K562 (cell line): Measurements from ENCODE around the gene SGPL1. TPM values are rescaled to one million over a fixed set of nuclear protein-coding genes. Genes with fewer than 3 reads are reported as not detected.

Experiments
- ATF7 ChIP-seq: fragments of 450-650 bp; IDR thresholded peaks from 2 replicates; pipeline ENCODE4 v1.7.1; 2014; ENCODE audit warnings: mild to moderate bottlenecking, moderate library complexity
- BHLHE40 ChIP-seq: IDR thresholded peaks from 2 replicates; pipeline ENCODE4 v1.6.1; 2011; ENCODE audit warnings: low read length, improper control_type of control experiment
- DIDO1 ChIP-seq: fragments of 450-650 bp; IDR thresholded peaks from 2 replicates; pipeline ENCODE4 v1.6.1; 2016; ENCODE audit warnings: low read depth, missing biosample characterization, missing genetic modification characterization
- EHMT2 ChIP-seq: fragments of 450-650 bp; IDR thresholded peaks from 2 replicates; pipeline ENCODE4 v1.6.1; 2018; ENCODE audit warnings: antibody characterized with exemption
- ETV5 ChIP-seq: sonication (generic); formaldehyde crosslinking; IDR thresholded peaks from 2 replicates; pipeline ENCODE4 v1.4.0; 2020; ENCODE audit warnings: low read depth, mild to moderate bottlenecking, missing genetic modification reagents
- ETV6 ChIP-seq, 3 experiments: fragments of 150-350 bp in 1 of 3; sonication (generic) in 1 of 3; formaldehyde crosslinking in 1 of 3; IDR thresholded peaks; 2 replicates each; pipeline versions ENCODE4 v1.6.1 to v1.8.0; 2014 to 2022; ENCODE audit warnings: borderline replicate concordance in 2 of 3, low read depth in 2 of 3, antibody characterized with exemption in 1 of 3, low read length in 1 of 3, mild to moderate bottlenecking in 1 of 3, missing genetic modification reagents in 1 of 3
- FOS ChIP-seq: IDR thresholded peaks from 3 replicates; pipeline ENCODE4 v1.6.1; 2011; ENCODE audit not compliant: insufficient read length; ENCODE audit errors: extremely low read depth
- FOXA1 ChIP-seq: fragments of 450-650 bp; IDR thresholded peaks from 2 replicates; pipeline ENCODE4 v1.6.1; 2016; ENCODE audit warnings: mild to moderate bottlenecking, borderline replicate concordance
- GATA2 ChIP-seq: sonication (generic); formaldehyde crosslinking; IDR thresholded peaks from 2 replicates; pipeline ENCODE4 v1.4.0; 2020; ENCODE audit warnings: mild to moderate bottlenecking, missing genetic modification reagents
- HMGN3 ChIP-seq: IDR thresholded peaks from 2 replicates; pipeline ENCODE4 v1.6.1; 2011; ENCODE audit warnings: borderline replicate concordance, low read depth, mild to moderate bottlenecking, mixed read lengths, low read length; ENCODE audit not compliant: insufficient read length; ENCODE audit errors: extremely low read depth
- HNRNPH1 ChIP-seq: fragments of 200-400 bp; formaldehyde crosslinking; optimal IDR thresholded peaks from 2 replicates; pipeline ENCODE3; 2017; ENCODE audit warnings: low read depth, mild to moderate bottlenecking, low read length, moderate library complexity
- KLF13 ChIP-seq: fragments of 450-650 bp; IDR thresholded peaks from 2 replicates; pipeline ENCODE4 v1.6.1; 2016; ENCODE audit warnings: missing genetic modification characterization, low read depth, mild to moderate bottlenecking, missing compliant biosample characterization, moderate library complexity, borderline replicate concordance
- MAFG ChIP-seq: fragments of 450-650 bp; conservative IDR thresholded peaks from 2 replicates; pipeline ENCODE4 v1.6.1; 2016; ENCODE audit warnings: missing genetic modification characterization, missing compliant biosample characterization
- MTA2 ChIP-seq: fragments of 450-650 bp; IDR thresholded peaks from 2 replicates; pipeline ENCODE4 v1.6.1; 2016; ENCODE audit warnings: low read depth
- NELFE ChIP-seq: IDR thresholded peaks from 2 replicates; pipeline ENCODE4 v1.6.1; 2011; ENCODE audit warnings: mild to moderate bottlenecking; ENCODE audit not compliant: insufficient read depth, insufficient read length
- NRF1 ChIP-seq, 2 experiments: fragments of 450-650 bp; IDR thresholded peaks in 1 of 2; conservative IDR thresholded peaks in 1 of 2; 2 replicates each; pipeline ENCODE4 v1.6.1; 2014; ENCODE audit warnings: mild to moderate bottlenecking in 2 of 2
- RBM22 ChIP-seq: fragments of 200-400 bp; formaldehyde crosslinking; IDR thresholded peaks from 2 replicates; pipeline ENCODE4 v1.6.1; 2018; ENCODE audit warnings: low read length, low read depth; ENCODE audit not compliant: poor library complexity, severe bottlenecking
- SREBF1 ChIP-seq: fragments of 150-350 bp; IDR thresholded peaks from 2 replicates; pipeline ENCODE4 v1.6.1; 2014; ENCODE audit warnings: antibody characterized with exemption, low read depth, low read length, borderline replicate concordance
- STAG1 ChIP-seq: sonication (generic); formaldehyde crosslinking; IDR thresholded peaks from 2 replicates; pipeline ENCODE4 v1.5.0; 2020; ENCODE audit warnings: missing genetic modification reagents, borderline replicate concordance
- STAT5B ChIP-seq: fragments of 250-450 bp; sonication (Bioruptor Pico); IDR thresholded peaks from 2 replicates; pipeline ENCODE4 v1.8.0; 2021; ENCODE audit warnings: mild to moderate bottlenecking, inconsistent platforms
- TAF1 ChIP-seq: IDR thresholded peaks from 2 replicates; pipeline ENCODE4 v1.6.1; 2011; ENCODE audit warnings: mild to moderate bottlenecking, low read length, moderate library complexity; ENCODE audit not compliant: insufficient read depth, control insufficient read depth, severe bottlenecking; ENCODE audit errors: extremely low read depth
- TGIF2 ChIP-seq: sonication (generic); formaldehyde crosslinking; IDR thresholded peaks from 2 replicates; pipeline ENCODE4 v1.8.1; 2022; ENCODE audit warnings: mild to moderate bottlenecking, missing genetic modification reagents, moderate library complexity
- XRCC4 ChIP-seq: IDR thresholded peaks from one replicate; pipeline ENCODE4 v1.6.1; 2011; ENCODE audit not compliant: insufficient read depth, insufficient read length; ENCODE audit errors: extremely low read depth
- ZBTB1 ChIP-seq: sonication (generic); formaldehyde crosslinking; IDR thresholded peaks from 2 replicates; pipeline ENCODE4 v1.8.1; 2023; ENCODE audit warnings: missing genetic modification reagents, low read depth, mild to moderate bottlenecking, borderline replicate concordance
- ZKSCAN8 ChIP-seq: fragments of 200-800 bp; sonication (Bioruptor generic); IDR thresholded peaks from 2 replicates; pipeline ENCODE4 v1.6.1; 2016; ENCODE audit warnings: missing genetic modification characterization, missing compliant biosample characterization
- ZNF785 ChIP-seq: fragments of 250-450 bp; sonication (Bioruptor Pico); IDR thresholded peaks from 2 replicates; pipeline ENCODE4 v1.4.0; 2020; ENCODE audit warnings: mild to moderate bottlenecking
- polyA plus RNA-seq, 8 experiments: library from polyadenylated mRNA; depleted of rRNA in 4 of 8; stranded (reverse) in 5 of 8; unstranded in 3 of 8; fragments of >200 nt; fragmentation: Nextera tagmentation in 2 of 8; fragmentation: Illumina TruSeq in 1 of 8; extraction: Ambion mirVana in 2 of 8; extraction: Trizol in 1 of 8; gene quantifications; 2 replicates each; pipeline versions ENCODE4 v1.2.1 to v1.2.3, GENCODE V29; 2011 to 2014; ENCODE audit warnings: inconsistent platforms in 1 of 8, missing spikeins in 1 of 8
- total RNA-seq, 7 experiments: library from RNA; depleted of rRNA in 6 of 7; stranded (reverse); fragments of >200 nt in 6 of 7; fragmentation: Illumina TruSeq in 2 of 7; extraction: Trizol in 2 of 7; gene quantifications; 2 replicates each; pipeline versions ENCODE4 v1.2.1 to v1.2.3, GENCODE V29; 2011 to 2021; ENCODE audit warnings: low replicate concordance in 1 of 7
- TF ChIP-seq, protein P1 (sequence below): sonication (generic); formaldehyde crosslinking; IDR thresholded peaks from 2 replicates; pipeline ENCODE4 v1.9.0; 2022; ENCODE audit warnings: mild to moderate bottlenecking, missing genetic modification reagents
- TF ChIP-seq, protein P2 (sequence below): sonication (generic); formaldehyde crosslinking; IDR thresholded peaks from 2 replicates; pipeline ENCODE4 v1.8.0; 2022; ENCODE audit warnings: mild to moderate bottlenecking, low read depth, missing genetic modification reagents

The SGPL1 gene
- total and polyA plus RNA-seq, 9 of the 15 experiments (the other 6 are each of a cell fraction or from before 2014, with no cell fraction given): 6.0 to 18.0 (median 8.7) TPM

DNA sequence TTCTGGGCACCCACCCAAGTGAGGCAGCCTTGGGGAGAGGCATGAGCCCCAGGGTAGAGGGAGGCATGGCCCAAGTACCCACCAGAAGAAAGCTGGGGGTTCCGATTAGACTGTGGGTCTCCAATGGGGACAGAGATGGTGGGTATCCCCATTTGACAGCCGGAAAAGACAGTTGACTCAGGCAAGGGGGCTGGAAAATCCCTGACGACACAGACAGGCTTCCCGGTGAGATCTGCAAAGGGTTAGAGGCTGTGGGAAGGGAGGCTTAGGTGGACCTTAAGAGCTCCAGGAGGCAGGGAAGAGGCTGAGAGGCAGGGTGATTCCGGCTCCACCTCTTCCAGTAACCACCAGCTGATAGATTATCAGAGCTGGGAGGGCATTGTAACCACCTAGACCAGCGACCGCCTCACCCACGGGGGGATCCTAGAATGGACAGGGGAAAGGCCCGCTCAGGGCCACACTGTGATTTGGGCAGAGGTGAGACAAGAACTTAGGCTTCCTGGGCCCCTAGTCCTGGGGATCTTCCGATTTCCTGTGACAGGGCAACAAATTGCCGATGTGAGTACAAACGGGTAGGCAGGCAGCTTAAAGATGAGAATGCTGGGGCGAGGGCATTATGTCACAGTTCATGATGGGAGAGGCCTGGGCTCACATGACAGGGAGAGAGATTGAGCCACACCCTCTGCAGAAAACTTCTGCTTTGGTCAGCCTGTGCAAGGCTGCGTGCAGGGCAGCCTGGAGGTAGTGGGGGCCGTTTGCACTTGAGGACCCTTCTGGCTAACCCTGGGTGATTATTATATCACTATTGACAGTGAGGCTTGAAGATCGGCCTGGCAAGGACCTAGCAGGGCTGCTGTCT is 36.0 kb upstream of the SGPL1 start (continued):
- TF ChIP-seq MAFG (tag) (no peak), NELFE (no peak), ATF7 (peak; percentile 61), ZNF785 (no peak), RBM22 (no peak), FOS (no peak), XRCC4 (no peak), STAG1 (CRISPR knock-in tag) (no peak), ZBTB1 (CRISPR knock-in tag) (no peak), GATA2 (no peak), ETV5 (no peak), EHMT2 (no peak), KLF13 (tag) (no peak), TAF1 (no peak), NRF1 (conservative IDR thresholded peaks at IDR 0.05 in 1 of 2, IDR thresholded peaks at IDR 0.05 in 1 of 2) (peak in 1 of 2 experiments; percentile 32; a peak in 2 of 4 replicates), HNRNPH1 (no peak), STAT5B (no peak), ETV6 (IDR thresholded peaks at IDR 0.05; ENCODE audit: borderline replicate concordance in 1 of 2, low read depth in 2 of 2, low read length in 1 of 2) (no peak), ETV6 (CRISPR knock-in tag; IDR thresholded peaks at IDR 0.05; ENCODE audit: borderline replicate concordance) (no peak), BHLHE40 (peak; percentile 73), SREBF1 (no peak), MTA2 (no peak), HMGN3 (no peak), TGIF2 (CRISPR knock-in tag) (no peak), DIDO1 (tag) (no peak), ZKSCAN8 (CRISPR knock-in tag) (no peak), FOXA1 (no peak)
- TF ChIP-seq, protein P1, sequence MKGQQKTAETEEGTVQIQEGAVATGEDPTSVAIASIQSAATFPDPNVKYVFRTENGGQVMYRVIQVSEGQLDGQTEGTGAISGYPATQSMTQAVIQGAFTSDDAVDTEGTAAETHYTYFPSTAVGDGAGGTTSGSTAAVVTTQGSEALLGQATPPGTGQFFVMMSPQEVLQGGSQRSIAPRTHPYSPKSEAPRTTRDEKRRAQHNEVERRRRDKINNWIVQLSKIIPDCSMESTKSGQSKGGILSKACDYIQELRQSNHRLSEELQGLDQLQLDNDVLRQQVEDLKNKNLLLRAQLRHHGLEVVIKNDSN: peak; percentile 76
- TF ChIP-seq, protein P2, sequence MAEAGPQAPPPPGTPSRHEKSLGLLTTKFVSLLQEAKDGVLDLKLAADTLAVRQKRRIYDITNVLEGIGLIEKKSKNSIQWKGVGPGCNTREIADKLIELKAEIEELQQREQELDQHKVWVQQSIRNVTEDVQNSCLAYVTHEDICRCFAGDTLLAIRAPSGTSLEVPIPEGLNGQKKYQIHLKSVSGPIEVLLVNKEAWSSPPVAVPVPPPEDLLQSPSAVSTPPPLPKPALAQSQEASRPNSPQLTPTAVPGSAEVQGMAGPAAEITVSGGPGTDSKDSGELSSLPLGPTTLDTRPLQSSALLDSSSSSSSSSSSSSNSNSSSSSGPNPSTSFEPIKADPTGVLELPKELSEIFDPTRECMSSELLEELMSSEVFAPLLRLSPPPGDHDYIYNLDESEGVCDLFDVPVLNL (CRISPR knock-in tag): no peak
